Adipose tissue (tissue), 3 donors: ENCODE measurements around the gene TTC9. TPM values are rescaled to one million over a fixed set of nuclear protein-coding genes. Genes with fewer than 3 reads are reported as not detected.

ENCODE experiments used
- H3K27ac ChIP-seq: one replicate; pipeline ENCODE4 v1.5.1; 2013; ENCODE audit warnings: low read depth, low read length
- WGBS, 3 donors: extraction: QIAGEN DNeasy Blood & Tissue Kit; methylation state at CpG; one replicate each; pipeline ENCODE4 v1.1.7; 2013; 5-methylcytosine and 5-hydroxymethylcytosine counted together
- polyA plus RNA-seq, 3 donors: library from polyadenylated mRNA; stranded (reverse); fragments of 200-250 nt; gene quantifications; one replicate each; pipeline ENCODE4 v1.2.3, GENCODE V29; 2013
- donor health status: healthy with polysubstance abuse.
- donor health status: Bipolar disorder and iron deficiency.
- donor health status: healthy.

Gene TTC9
- polyA plus RNA-seq = 1 to 10 TPM in 1 of 3 donors, under 1 TPM in 2; 0.56 to 1.2 (median 0.79) TPM

GRCh38 chr14:70641548-70642302 is at the start of gene TTC9:
TSS of gene TTC9 (plus strand) at chr14:70641916. CDS start at chr14:70642130, 214 bp downstream.
- H3K27ac ChIP-seq = no peak within 1 kb of the TSS
- 0 to 1% (median 1%) methylated on average over 69 to 103 of the region's 105 CpGs for WGBS, 3 donors

GRCh38 chr14:70594461-70594860 is 47.3 kb upstream of the TTC9 start:
- WGBS, 3 donors = 95 to 97% (median 95%) methylated on average over 9 of the region's 9 CpGs
- H3K27ac ChIP-seq = no peak overlapping the region

- WGBS, 3 donors = 59 to 93% (median 86%) methylated on average over 9 of the region's 9 CpGs
- no peak overlapping the region for H3K27ac ChIP-seq
Measured at GRCh38 chr14:70595443-70596185, 46.1 kb upstream of the TTC9 start.

GRCh38 chr14:70597731-70598130 is 44.0 kb upstream of the TTC9 start:
- 84 to 90% (median 88%) methylated on average over 3 of the region's 3 CpGs for WGBS, 3 donors
- H3K27ac ChIP-seq = no peak overlapping the region

- no peak overlapping the region for H3K27ac ChIP-seq
- WGBS, 3 donors = 37 to 45% (median 39%) methylated on average over 1 of the region's 1 CpG
Measured at GRCh38 chr14:70599345-70599744, 42.4 kb upstream of the TTC9 start.

- 1% methylated on average over 38 to 43 of the region's 43 CpGs for WGBS, 3 donors
- H3K27ac ChIP-seq = no peak within 1 kb of the TSS
Measured at GRCh38 chr14:70600382-70601157, 41.1 kb upstream of the TTC9 start, which contains the start of gene MED6. TSS of gene MED6 (minus strand) at chr14:70600655. CDS start at chr14:70600637, 18 bp downstream.

- 38 to 45% (median 45%) methylated on average over 3 of the region's 3 CpGs for WGBS, 3 donors
- no peak overlapping the region for H3K27ac ChIP-seq
Measured at GRCh38 chr14:70601162-70601561, 40.6 kb upstream of the TTC9 start.

GRCh38 chr14:70602254-70602653 is 39.5 kb upstream of the TTC9 start:
- 82 to 89% (median 86%) methylated on average over 2 of the region's 2 CpGs for WGBS, 3 donors

GRCh38 chr14:70611216-70611615 is 30.5 kb upstream of the TTC9 start:
- no peak overlapping the region for H3K27ac ChIP-seq
- WGBS, 3 donors = 60 to 62% (median 62%) methylated on average over 3 of the region's 3 CpGs

More at GRCh38 chr14:70602254-70602653, 39.5 kb upstream of the TTC9 start:
- H3K27ac ChIP-seq = no peak overlapping the region

- WGBS, 3 donors = 92 to 93% (median 93%) methylated on average over 3 of the region's 3 CpGs
- H3K27ac ChIP-seq = no peak overlapping the region
Measured at GRCh38 chr14:70616646-70617045, 25.1 kb upstream of the TTC9 start.

GRCh38 chr14:70618314-70618713 is 23.4 kb upstream of the TTC9 start:
- no peak overlapping the region for H3K27ac ChIP-seq
- WGBS, 3 donors = 67 to 73% (median 68%) methylated on average over 2 of the region's 2 CpGs

GRCh38 chr14:70619708-70620107 is 22.0 kb upstream of the TTC9 start:
- H3K27ac ChIP-seq = no peak overlapping the region

GRCh38 chr14:70622111-70622712 is 19.5 kb upstream of the TTC9 start:
- H3K27ac ChIP-seq = no peak overlapping the region
- 34 to 44% (median 39%) methylated on average over 3 of the region's 3 CpGs for WGBS, 3 donors

GRCh38 chr14:70624972-70625371 is 16.7 kb upstream of the TTC9 start:
- no peak overlapping the region for H3K27ac ChIP-seq
- WGBS, 3 donors = 73 to 77% (median 73%) methylated on average over 1 of the region's 1 CpG

GRCh38 chr14:70631948-70632347 is 9.8 kb upstream of the TTC9 start:
- WGBS, 3 donors = 68 to 89% (median 73%) methylated on average over 3 of the region's 3 CpGs
- H3K27ac ChIP-seq = no peak overlapping the region

- WGBS, 3 donors = 96 to 97% (median 96%) methylated on average over 6 of the region's 6 CpGs
- H3K27ac ChIP-seq = no peak overlapping the region
Measured at GRCh38 chr14:70635971-70636595, 5.6 kb upstream of the TTC9 start.

- no peak overlapping the region for H3K27ac ChIP-seq
- WGBS, 3 donors = 46 to 78% (median 49%) methylated on average over 2 of the region's 2 CpGs
Measured at GRCh38 chr14:70638416-70638815, 3.3 kb upstream of the TTC9 start.

GRCh38 chr14:70640938-70641547 is 673 bp upstream of the TTC9 start:
- WGBS, 3 donors = 1% methylated on average over 28 of the region's 28 CpGs
- no peak overlapping the region for H3K27ac ChIP-seq
